K562 (cell line): ENCODE measurements around the gene PUM1. TPM values are rescaled to one million over a fixed set of nuclear protein-coding genes. Genes with fewer than 3 reads are reported as not detected.
A peak's percentile ranks its signal among the peaks of the same experiment; 100 is the strongest.

Experiments used
- BMI1 ChIP-seq: fragments of 150-350 bp; IDR thresholded peaks from 2 replicates; pipeline ENCODE4 v1.6.1; 2014; ENCODE audit warnings: low read length
- BRD9 ChIP-seq: fragments of 450-650 bp; IDR thresholded peaks from 2 replicates; pipeline ENCODE4 v1.6.1; 2018; ENCODE audit warnings: low read depth; ENCODE audit not compliant: partially characterized antibody
- ELF1 ChIP-seq: fragments of 200-800 bp; sonication (Bioruptor generic); IDR thresholded peaks from 2 replicates; pipeline ENCODE4 v1.6.1; 2016; ENCODE audit warnings: missing genetic modification characterization, missing compliant biosample characterization
- ELF4 ChIP-seq: fragments of 450-650 bp; formaldehyde crosslinking; IDR thresholded peaks from 2 replicates; pipeline ENCODE4 v1.4.0; 2022; ENCODE audit warnings: missing genetic modification characterization
- HDGF ChIP-seq: fragments of 450-650 bp; IDR thresholded peaks from 2 replicates; pipeline ENCODE4 v1.6.1; 2016
- SRSF9 ChIP-seq: fragments of 200-400 bp; formaldehyde crosslinking; IDR thresholded peaks from 2 replicates; pipeline ENCODE4 v1.6.1; 2017; ENCODE audit warnings: low read depth, low read length, borderline replicate concordance
- TRIM28 ChIP-seq: fragments of 450-650 bp; IDR thresholded peaks from 2 replicates; pipeline ENCODE4 v1.6.1; 2017
- U2AF1 ChIP-seq: fragments of 200-400 bp; formaldehyde crosslinking; optimal IDR thresholded peaks from 2 replicates; pipeline ENCODE3; 2017; ENCODE audit warnings: mild to moderate bottlenecking, low read depth, low read length, moderate library complexity
- ZBTB7A ChIP-seq: IDR thresholded peaks from 2 replicates; pipeline ENCODE4 v1.6.1; 2011; ENCODE audit warnings: low read depth, mild to moderate bottlenecking, low read length, moderate library complexity, borderline replicate concordance; ENCODE audit not compliant: control insufficient read depth
- ZKSCAN1 ChIP-seq: fragments of 150-350 bp; IDR thresholded peaks from 2 replicates; pipeline ENCODE4 v1.6.1; 2016; ENCODE audit warnings: low read depth, low read length
- ZNF436 ChIP-seq: fragments of 250-450, 450-650 bp; sonication (Bioruptor Pico); formaldehyde crosslinking; IDR thresholded peaks from 2 replicates; pipeline ENCODE4 v1.7.0; 2020; ENCODE audit warnings: mild to moderate bottlenecking
- ZNF57 ChIP-seq: fragments of 450-650 bp; formaldehyde crosslinking; IDR thresholded peaks from 2 replicates; pipeline ENCODE4 v1.4.0; 2020; ENCODE audit warnings: mild to moderate bottlenecking, moderate library complexity
- polyA plus RNA-seq, 8 experiments: library from polyadenylated mRNA; depleted of rRNA in 4 of 8; stranded (reverse) in 5 of 8; unstranded in 3 of 8; fragments of >200 nt; fragmentation: Nextera tagmentation in 2 of 8; fragmentation: Illumina TruSeq in 1 of 8; extraction: Ambion mirVana in 2 of 8; extraction: Trizol in 1 of 8; gene quantifications; 2 replicates each; pipeline versions ENCODE4 v1.2.1 to v1.2.3, GENCODE V29; 2011 to 2014; ENCODE audit warnings: inconsistent platforms in 1 of 8, missing spikeins in 1 of 8
- total RNA-seq, 7 experiments: library from RNA; depleted of rRNA in 6 of 7; stranded (reverse); fragments of >200 nt in 6 of 7; fragmentation: Illumina TruSeq in 2 of 7; extraction: Trizol in 2 of 7; gene quantifications; 2 replicates each; pipeline versions ENCODE4 v1.2.1 to v1.2.3, GENCODE V29; 2011 to 2021; ENCODE audit warnings: low replicate concordance in 1 of 7
- TF ChIP-seq, protein P1 (sequence below), 2 experiments: fragments of 450-650 bp; IDR thresholded peaks; 2 replicates each; pipeline ENCODE4 v1.6.1; 2016; ENCODE audit warnings: mild to moderate bottlenecking in 2 of 2, borderline replicate concordance in 1 of 2, low read depth in 1 of 2, moderate library complexity in 1 of 2
- TF ChIP-seq, protein P2 (sequence below), 2 experiments: fragments of 450-650 bp in 1 of 2; sonication (generic) in 1 of 2; formaldehyde crosslinking in 1 of 2; IDR thresholded peaks in 1 of 2; conservative IDR thresholded peaks in 1 of 2; 2 replicates each; pipeline versions ENCODE4 v1.6.1 to v1.8.1; 2016 to 2023; ENCODE audit warnings: mild to moderate bottlenecking in 2 of 2, moderate library complexity in 2 of 2, inconsistent platforms in 1 of 2, missing genetic modification reagents in 1 of 2
- TF ChIP-seq, protein P3 (sequence below): fragments of 250-450 bp; sonication (Bioruptor Pico); IDR thresholded peaks from 2 replicates; pipeline ENCODE4 v1.6.1; 2021; ENCODE audit warnings: mild to moderate bottlenecking

The PUM1 gene
- total and polyA plus RNA-seq, 9 of the 15 experiments (the other 6 are each of a cell fraction or from before 2014, with no cell fraction given): 37.7 to 104 (median 55.7) TPM

DNA sequence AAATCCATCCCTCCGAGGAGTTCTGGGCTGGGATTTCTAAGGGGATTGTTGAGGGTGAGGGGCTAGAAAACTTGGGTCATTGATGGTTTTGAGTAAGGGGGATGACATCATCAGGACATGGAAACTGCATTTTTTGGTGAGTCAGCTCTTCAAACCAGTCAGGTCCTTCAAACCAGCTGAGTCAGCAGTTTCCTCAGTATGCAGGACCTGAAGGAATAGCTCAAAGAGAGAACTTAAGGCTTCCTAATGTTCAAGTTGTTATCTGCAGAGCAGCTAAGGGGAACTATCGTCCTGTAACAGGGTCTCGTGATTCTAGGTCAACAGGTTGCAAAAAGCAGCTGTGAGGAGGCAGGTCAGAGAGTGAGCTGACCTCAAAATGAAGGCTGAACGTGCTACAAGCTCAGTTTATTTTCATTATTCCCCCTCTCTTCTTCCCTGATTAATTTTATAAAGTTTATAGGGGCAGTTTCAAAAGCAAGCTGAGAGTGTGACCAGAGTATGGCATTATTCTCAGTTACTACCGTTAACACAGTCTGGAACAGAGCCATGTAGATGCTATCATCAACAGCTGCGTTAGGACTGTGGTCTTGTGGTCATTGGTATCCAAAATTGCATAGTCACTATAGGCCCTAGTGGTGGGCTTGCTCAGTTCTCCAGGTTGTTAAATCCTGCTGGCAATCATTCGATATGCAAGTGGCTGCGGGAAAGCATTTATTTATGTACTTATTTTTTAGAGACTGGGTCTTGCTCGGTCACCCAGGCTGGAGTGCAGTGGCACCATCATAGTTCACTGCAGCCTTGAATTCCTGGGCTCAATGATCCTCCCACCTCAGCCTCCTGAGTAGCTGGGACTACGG lies 146.3 kb downstream of the PUM1 start (continued):
- TF ChIP-seq, protein P1, sequence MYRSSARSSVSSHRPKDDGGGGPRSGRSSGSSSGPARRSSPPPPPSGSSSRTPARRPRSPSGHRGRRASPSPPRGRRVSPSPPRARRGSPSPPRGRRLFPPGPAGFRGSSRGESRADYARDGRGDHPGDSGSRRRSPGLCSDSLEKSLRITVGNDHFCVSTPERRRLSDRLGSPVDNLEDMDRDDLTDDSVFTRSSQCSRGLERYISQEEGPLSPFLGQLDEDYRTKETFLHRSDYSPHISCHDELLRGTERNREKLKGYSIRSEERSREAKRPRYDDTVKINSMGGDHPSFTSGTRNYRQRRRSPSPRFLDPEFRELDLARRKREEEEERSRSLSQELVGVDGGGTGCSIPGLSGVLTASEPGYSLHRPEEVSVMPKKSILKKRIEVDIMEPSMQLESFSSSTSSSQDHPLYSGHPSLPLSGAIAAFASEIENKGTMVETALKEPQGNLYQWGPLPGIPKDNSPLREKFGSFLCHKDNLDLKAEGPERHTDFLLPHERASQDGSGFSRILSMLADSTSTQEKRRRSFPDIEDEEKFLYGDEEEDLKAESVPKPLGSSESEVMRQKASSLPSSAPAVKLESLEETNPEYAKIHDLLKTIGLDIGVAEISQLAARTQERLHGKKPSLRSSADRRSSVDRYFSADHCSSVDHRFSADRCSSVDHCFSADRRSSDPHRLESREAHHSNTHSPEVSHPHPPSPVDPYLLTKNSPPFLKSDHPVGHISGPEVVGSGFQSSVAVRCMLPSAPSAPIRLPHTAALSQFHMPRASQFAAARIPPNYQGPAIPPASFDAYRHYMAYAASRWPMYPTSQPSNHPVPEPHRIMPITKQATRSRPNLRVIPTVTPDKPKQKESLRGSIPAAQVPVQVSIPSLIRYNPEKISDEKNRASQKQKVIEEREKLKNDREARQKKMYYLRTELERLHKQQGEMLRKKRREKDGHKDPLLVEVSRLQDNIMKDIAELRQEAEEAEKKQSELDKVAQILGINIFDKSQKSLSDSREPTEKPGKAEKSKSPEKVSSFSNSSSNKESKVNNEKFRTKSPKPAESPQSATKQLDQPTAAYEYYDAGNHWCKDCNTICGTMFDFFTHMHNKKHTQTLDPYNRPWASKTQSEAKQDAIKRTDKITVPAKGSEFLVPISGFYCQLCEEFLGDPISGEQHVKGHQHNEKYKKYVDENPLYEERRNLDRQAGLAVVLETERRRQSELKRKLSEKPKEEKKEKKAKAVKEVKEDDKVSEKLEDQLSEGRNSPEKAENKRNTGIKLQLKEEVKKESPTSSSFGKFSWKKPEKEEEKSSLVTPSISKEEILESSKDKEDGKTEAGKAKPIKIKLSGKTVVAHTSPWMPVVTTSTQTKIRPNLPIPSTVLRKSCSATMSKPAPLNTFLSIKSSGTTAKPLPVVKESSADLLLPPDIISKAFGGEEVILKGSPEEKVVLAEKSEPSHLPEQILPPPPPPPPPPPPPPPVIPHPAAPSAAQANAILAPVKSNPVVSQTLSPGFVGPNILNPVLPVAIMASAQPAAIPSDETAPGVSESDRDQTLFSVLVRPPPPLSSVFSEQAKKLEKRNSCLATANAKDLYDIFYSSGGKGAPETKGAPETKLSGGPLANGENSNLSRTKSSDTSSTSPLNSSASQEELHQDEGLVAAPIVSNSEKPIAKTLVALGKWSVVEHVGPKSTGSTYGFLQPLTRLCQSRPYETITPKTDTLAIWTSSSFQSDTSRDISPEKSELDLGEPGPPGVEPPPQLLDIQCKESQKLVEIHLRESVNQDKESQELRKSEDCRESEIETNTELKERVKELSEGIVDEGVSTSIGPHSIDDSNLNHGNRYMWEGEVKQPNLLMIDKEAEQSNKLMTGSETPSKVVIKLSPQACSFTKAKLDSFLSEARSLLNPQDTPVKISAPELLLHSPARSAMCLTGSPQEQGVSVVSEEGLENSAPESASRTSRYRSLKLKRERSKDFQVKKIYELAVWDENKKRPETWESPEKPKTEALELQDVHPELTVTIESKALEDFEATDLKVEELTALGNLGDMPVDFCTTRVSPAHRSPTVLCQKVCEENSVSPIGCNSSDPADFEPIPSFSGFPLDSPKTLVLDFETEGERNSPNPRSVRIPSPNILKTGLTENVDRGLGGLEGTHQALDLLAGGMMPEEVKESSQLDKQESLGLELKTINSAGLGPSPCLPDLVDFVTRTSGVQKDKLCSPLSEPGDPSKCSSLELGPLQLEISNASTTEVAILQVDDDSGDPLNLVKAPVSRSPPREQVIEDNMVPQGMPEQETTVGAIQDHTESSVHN (IDR thresholded peaks at IDR 0.05; ENCODE audit: borderline replicate concordance in 1 of 2, low read depth in 1 of 2): peak in 1 of 2 experiments; percentile 100; a peak in 3 of 4 replicates
- TF ChIP-seq ELF4 (CRISPR knock-in tag) (peak; percentile 10; the same call in 1 of the 2 replicates), ZNF57 (CRISPR knock-in tag) (no peak), BMI1 (no peak), ZBTB7A (peak; percentile 25; the same call in 1 of the 2 replicates), BRD9 (peak; percentile 83), ELF1 (tag) (peak; percentile 53; the same call in 1 of the 2 replicates), TRIM28 (no peak; the same call in none of the 2 replicates), SRSF9 (no peak), ZNF436 (CRISPR knock-in tag) (no peak), ZKSCAN1 (peak; percentile 52; the same call in 1 of the 2 replicates), U2AF1 (no peak), HDGF (no peak)
- TF ChIP-seq, protein P2, sequence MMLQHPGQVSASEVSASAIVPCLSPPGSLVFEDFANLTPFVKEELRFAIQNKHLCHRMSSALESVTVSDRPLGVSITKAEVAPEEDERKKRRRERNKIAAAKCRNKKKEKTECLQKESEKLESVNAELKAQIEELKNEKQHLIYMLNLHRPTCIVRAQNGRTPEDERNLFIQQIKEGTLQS (IDR thresholded peaks at IDR 0.05): peak; percentile 100
- TF ChIP-seq, protein P2 (CRISPR knock-in tag; conservative IDR thresholded peaks at IDR 0.05): no peak; the same call in none of the 2 replicates
- TF ChIP-seq, protein P3, sequence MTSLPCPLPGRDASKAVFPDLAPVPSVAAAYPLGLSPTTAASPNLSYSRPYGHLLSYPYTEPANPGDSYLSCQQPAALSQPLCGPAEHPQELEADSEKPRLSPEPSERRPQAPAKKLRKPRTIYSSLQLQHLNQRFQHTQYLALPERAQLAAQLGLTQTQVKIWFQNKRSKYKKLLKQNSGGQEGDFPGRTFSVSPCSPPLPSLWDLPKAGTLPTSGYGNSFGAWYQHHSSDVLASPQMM (CRISPR knock-in tag): no peak
